ENCODE results near the gene RAD51B. TPM values are rescaled to one million over a fixed set of nuclear protein-coding genes. Genes with fewer than 3 reads are reported as not detected.

Gene RAD51B
- total and polyA plus RNA-seq, 8 donors: 10.8 to 18.3 (median 14.1) TPM

- no peak overlapping the region for H3K4me3 ChIP-seq
- no peak for TF ChIP-seq CTCF (IDR thresholded peaks at IDR 0.05)
- no peaks in the 10 kb centered on the region for H3K9me3 ChIP-seq
- DNase-seq (no peak), ATAC-seq (no peak)
- peaks cover 7 to 65% of the 10 kb centered on the region in 2 donors for H3K4me1 ChIP-seq
- H3K27me3 ChIP-seq: no peaks in the 10 kb centered on the region
- intact Hi-C loops (cut with DNase I): no loop called here
- peak overlapping the region; percentile 74 for H3K27ac ChIP-seq
- H3K36me3 ChIP-seq: no peaks in the 10 kb centered on the region
Measured at GRCh38 chr14:68362846-68363245, 543.3 kb downstream of the RAD51B start.

DNA sequence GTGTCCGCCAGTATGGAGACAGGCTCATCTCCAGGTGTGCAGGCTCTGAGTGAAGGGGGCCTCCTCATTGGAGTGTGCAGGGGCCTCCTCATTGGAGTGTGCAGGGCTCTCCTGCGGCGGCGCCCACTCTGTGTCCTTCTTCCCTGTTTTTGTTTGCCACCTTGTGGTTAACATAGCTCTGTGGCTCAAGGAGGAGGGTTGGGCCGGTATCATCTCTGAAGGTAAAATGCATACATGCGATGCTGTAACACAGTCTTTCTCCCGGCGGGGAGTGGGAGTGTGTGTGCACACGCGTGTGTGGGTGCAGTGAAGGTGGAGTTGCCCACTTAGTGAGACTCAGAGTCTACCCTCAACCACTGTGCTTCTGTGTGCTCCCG is 543.9 kb downstream of the RAD51B start:
- DNase-seq (no peak), ATAC-seq (no peak)
- Histone ChIP-seq H3K27me3 (no peaks in the 10 kb centered on the region), H3K4me3 (no peak overlapping the region), H3K27ac (peak overlapping the region; percentile 74), H3K9me3 (no peaks in the 10 kb centered on the region), H3K36me3 (no peaks in the 10 kb centered on the region), H3K4me1 (peaks cover 7 to 68% of the 10 kb centered on the region in 2 donors)
- intact Hi-C loops (cut with DNase I): no loop called here
- TF ChIP-seq CTCF (IDR thresholded peaks at IDR 0.05): no peak

DNA sequence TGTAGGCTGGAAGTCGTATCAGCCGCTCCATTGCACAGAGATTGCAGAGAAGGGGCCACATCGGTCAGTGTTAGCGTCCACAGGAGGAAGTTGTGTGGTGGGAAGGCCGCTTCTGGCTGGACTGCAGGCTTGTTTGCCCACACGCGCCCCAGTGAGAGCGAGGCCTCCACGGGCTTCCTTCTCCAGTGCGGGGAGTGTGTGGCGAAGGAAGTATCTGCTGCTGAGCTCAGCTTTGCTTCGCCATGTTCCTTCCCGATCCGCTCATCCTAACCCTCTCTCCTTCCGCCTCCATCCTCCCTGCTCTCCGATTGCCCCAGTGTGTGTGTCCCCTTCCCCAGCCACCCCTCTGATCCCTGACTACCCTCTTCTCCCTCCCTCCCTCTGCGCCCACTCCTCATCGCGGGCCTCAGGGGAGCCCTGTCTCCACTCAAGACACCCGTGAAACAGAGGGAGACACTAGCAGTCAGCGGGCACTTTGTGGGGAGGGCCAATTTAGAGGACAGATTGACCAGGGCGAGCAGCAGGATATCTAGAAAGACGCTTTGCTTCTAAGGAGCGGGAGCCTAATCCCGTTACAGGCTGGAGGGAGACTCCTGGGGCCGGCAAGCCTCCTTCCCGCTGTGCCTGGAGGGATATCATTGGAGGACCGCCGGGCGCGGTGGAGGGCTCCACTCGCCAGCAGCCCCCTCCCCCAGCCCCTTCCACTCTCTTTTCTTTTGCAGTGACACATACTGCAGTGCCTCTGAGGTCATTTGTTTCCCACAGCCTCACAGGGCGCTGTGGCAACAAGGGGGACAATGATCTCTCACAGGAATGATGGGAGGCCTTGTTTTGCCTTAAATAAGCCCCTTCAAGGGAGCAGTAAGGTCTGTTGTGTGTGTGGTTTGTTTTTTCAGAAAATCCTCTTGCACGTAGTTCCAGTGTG is 544.5 kb downstream of the RAD51B start:
- TF ChIP-seq CTCF (IDR thresholded peaks at IDR 0.05): no peak
- no peak for ATAC-seq
- Histone ChIP-seq H3K9me3 (no peaks in the 10 kb centered on the region), H3K4me1 (peaks cover 7 to 64% of the 10 kb centered on the region in 2 donors), H3K36me3 (no peaks in the 10 kb centered on the region), H3K27ac (peak overlapping the region; percentile 74), H3K27me3 (no peaks in the 10 kb centered on the region), H3K4me3 (no peak overlapping the region)
- DNase-seq: peak in 3 of 4 donors; percentile 69 to 87 (median 81)
- intact Hi-C loops (cut with DNase I): no loop called here

DNA sequence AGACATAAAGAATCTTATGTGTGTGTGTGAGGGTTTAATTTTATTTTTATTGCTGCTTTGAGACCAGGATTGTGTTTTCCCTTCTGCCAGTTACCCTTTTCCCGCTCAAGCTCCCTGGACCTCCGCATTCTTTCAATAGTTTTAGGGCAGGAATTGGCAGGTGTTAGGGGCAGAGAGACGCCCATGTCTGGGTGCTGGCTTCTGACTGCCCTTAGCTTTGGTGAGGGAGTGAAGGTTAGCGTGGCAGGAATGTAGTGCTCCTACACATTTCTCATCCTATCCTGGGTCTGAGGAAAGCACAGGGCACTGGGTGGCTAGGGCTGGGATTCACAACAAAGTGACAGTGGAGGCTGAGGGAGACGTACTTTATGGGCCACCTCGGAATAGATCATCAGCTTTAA is 545.2 kb downstream of the RAD51B start:
- H3K4me3 ChIP-seq: no peak overlapping the region
- H3K4me1 ChIP-seq: peaks cover 4 to 62% of the 10 kb centered on the region in 2 donors
- DNase-seq (no peak), ATAC-seq (peak; percentile 3)
- intact Hi-C loops (cut with DNase I): no loop called here
- H3K27ac ChIP-seq: peak overlapping the region; percentile 74
- H3K27me3 ChIP-seq: no peaks in the 10 kb centered on the region
- no peaks in the 10 kb centered on the region for H3K36me3 ChIP-seq
- no peaks in the 10 kb centered on the region for H3K9me3 ChIP-seq
- no peak for TF ChIP-seq CTCF (IDR thresholded peaks at IDR 0.05)

GRCh38 chr14:68365228-68365627 is 545.6 kb downstream of the RAD51B start:
- Histone ChIP-seq H3K27me3 (no peaks in the 10 kb centered on the region), H3K9me3 (no peaks in the 10 kb centered on the region), H3K4me1 (peaks cover 4 to 59% of the 10 kb centered on the region in 2 donors), H3K4me3 (no peak overlapping the region), H3K36me3 (no peaks in the 10 kb centered on the region), H3K27ac (peak overlapping the region; percentile 74)
- intact Hi-C loops (cut with DNase I): no loop called here
- no peak for TF ChIP-seq CTCF (IDR thresholded peaks at IDR 0.05)
- DNase-seq: no peak
- no peak for ATAC-seq

Measured in left lung (tissue), 10 donors.